ENCODE results near the gene AMPD2.
A peak's percentile ranks its signal among the peaks of the same experiment; 100 is the strongest.

Gene AMPD2

DNA sequence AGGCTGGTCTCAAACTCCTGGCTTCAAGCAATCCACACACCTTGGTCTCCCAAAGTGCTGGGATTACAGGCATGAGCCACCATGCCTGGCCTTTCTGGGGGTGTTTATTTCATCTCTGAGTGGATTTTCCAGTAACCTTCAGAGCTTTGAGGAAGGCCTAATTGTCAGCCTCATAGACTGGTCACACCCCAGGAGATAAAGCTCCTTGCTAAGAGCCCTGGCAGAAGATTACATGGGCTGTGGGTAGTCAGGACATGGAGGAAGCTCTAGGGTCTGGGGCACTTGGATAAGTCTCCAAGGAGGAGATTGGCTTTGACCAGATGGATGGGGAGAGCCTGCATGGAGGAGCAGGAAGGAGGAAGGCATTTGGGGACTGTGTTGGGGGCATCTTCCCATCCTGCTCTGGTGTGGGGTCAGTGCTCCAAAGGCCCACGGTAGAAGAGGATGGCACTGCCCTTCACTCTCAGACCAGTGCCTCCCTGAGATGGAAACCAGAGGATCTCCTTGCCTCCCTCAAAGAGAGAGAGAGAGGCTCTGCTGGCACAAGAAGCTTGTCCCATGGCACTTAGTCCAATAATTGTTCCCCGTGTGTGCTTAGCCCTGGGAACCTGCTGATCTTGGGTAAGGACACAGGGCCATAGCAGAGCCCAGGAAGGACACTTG, 21.6 kb downstream of the AMPD2 start:
- TF ChIP-seq ZFX (IDR thresholded peaks at IDR 0.05; ENCODE audit: borderline replicate concordance) = no peak
- TF ChIP-seq, protein P1, sequence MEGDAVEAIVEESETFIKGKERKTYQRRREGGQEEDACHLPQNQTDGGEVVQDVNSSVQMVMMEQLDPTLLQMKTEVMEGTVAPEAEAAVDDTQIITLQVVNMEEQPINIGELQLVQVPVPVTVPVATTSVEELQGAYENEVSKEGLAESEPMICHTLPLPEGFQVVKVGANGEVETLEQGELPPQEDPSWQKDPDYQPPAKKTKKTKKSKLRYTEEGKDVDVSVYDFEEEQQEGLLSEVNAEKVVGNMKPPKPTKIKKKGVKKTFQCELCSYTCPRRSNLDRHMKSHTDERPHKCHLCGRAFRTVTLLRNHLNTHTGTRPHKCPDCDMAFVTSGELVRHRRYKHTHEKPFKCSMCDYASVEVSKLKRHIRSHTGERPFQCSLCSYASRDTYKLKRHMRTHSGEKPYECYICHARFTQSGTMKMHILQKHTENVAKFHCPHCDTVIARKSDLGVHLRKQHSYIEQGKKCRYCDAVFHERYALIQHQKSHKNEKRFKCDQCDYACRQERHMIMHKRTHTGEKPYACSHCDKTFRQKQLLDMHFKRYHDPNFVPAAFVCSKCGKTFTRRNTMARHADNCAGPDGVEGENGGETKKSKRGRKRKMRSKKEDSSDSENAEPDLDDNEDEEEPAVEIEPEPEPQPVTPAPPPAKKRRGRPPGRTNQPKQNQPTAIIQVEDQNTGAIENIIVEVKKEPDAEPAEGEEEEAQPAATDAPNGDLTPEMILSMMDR (IDR thresholded peaks at IDR 0.05) = no peak

DNA sequence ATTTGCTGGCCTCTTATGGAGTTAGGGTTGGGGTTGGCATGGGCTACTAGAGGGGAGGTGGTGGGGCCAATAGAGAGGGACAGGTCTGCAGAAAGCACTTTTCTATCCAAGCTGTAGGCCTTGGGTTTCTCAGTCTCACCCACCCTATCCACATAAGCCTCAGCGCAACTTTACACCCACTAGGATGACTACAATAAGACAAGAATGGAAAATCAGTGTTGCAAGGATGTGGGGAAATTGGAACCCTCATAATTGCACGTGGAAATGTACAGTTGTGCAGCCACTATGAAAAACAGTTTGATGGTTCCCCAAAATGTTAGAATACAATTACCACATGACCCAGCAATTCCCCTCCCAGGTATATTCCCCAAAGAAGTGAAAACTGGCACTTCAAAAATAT, 22.2 kb downstream of the AMPD2 start:
- TF ChIP-seq, protein P1 (IDR thresholded peaks at IDR 0.05) = no peak
- no peak for TF ChIP-seq ZFX (IDR thresholded peaks at IDR 0.05; ENCODE audit: borderline replicate concordance)
- no peak overlapping the region for H3K27ac ChIP-seq

More for the DNA sequence above, 21.6 kb downstream of the AMPD2 start:
- no peak overlapping the region for H3K27ac ChIP-seq

DNA sequence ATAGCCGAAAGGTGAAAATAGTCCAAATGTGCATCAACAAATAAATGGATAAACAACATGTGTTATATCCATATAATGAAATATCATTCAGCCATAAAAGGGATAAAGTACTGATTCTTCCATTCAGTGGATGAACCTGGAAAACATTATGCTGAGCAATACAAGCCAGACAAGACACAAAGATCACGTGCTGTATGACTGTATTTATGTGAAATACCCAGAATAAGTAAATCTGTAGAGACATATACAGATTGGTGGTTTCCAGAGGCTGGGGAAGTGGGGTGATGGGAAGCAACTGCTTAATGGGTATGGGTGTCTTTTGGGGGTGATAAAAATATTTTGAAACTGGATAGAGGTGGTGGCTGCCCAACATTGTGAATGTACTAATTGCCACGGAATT, 23.0 kb downstream of the AMPD2 start:
- H3K27ac ChIP-seq = no peak overlapping the region
- no peak for TF ChIP-seq ZFX (IDR thresholded peaks at IDR 0.05; ENCODE audit: borderline replicate concordance)
- TF ChIP-seq, protein P1 (IDR thresholded peaks at IDR 0.05) = no peak

DNA sequence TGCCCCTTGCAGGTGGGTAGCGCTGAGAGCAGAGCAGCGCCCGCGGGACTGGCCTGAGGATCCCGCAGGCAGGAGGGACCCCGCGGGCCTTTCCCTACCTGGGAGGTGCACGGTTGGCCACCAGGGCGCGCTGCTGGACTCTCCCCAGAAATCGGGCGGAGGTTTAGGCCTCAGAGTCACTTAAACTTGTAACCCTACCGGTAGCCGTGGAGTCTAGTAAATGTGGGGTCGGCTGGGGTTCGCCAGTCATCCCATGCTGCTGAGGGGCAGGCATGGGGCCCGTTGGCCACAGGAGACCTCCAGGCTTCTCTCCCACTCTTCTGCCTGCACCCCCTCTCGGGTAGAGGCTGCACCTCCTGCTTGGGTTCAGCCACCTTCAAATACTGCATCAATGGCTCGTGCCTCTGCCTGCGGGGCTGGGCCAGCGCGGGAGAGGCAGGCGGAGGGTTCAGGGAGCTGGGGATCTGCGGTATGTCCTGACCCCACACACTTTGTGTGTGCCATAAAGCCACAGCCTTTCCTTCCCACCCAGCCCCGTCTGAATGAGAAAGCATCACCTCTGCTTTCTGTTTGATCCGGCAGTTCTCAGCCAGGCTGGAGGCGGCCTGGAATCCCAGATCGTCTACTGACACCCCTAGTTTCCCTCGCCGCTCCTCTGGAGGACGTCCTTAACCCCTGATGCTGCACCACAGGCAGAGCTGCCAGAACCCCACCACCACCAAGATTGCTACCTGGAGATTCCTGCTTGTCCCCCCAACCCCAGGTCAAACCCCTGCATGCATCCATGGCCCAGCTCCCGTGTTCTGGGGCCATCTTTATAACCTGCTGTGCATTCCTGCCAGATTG, 24.0 kb downstream of the AMPD2 start:
- no peak overlapping the region for H3K27ac ChIP-seq

DNA sequence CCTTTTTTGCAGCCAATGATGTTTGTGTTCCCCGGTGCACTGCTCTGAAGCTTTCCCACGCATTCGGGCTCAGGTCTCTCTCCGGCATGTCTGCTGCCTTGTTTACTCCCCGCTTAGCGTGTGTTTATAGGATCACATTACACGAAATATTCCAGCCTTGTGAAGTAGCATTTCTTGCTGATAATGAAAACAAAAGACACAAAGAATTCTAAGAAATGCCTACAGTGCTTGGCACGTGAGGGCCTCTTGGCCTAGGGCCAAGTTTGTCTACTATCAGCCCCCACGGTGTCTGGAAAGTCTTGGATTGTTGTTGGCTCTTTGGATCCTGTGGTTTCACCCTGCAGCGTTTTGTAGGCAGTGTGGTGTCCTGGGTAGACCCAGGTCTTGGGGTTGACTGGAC, 25.0 kb downstream of the AMPD2 start:
- no peak for TF ChIP-seq ZFX (IDR thresholded peaks at IDR 0.05; ENCODE audit: borderline replicate concordance)
- TF ChIP-seq, protein P1 (IDR thresholded peaks at IDR 0.05) = no peak
- no peak overlapping the region for H3K27ac ChIP-seq

More for the DNA sequence above, 24.0 kb downstream of the AMPD2 start:
- TF ChIP-seq, protein P1 (IDR thresholded peaks at IDR 0.05) = peak; percentile 91
- TF ChIP-seq ZFX (IDR thresholded peaks at IDR 0.05; ENCODE audit: borderline replicate concordance) = no peak

DNA sequence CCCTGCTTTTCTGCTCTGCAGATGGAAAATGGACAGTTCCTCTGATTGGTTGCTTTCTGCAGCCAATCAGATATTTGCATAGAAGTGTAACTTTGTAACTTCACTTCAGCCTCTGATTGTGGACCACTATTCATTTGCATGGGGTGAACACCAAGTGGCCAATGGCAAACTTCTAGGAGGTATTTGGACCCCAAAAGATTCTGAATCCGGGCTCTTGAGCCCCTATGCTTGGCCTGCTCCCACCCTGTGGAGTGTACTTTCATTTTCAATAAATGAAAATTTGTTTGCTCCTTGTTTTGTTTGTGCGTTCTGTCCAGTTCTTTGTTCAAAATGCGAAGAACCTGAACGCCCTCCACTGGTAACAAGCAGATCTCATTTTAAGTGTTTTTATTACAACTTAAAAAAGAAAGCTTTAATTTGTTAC, 29.9 kb downstream of the AMPD2 start:
- TF ChIP-seq ZFX (IDR thresholded peaks at IDR 0.05; ENCODE audit: borderline replicate concordance) = no peak
- TF ChIP-seq, protein P1 (IDR thresholded peaks at IDR 0.05) = peak; percentile 69
- H3K27ac ChIP-seq = no peak overlapping the region

DNA sequence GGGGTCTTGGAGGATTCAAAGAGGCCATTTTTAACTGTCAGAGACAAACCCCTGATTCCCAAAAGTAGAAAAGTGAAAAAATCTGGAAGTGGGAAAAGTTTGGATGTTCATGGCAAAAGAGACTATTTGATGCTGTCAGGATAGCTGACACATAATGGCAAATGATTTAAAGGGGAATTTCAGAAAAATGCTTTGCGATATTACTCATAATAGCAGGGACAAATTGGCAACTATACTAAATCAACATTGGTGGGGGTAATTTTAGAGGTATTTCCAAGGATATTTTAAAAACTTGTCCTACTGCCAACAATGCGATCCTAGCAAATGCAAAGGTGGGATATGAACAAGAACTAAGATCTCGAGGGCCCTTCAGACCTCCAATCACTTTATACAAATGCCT, 31.0 kb downstream of the AMPD2 start:
- TF ChIP-seq ZFX (IDR thresholded peaks at IDR 0.05; ENCODE audit: borderline replicate concordance) = no peak
- TF ChIP-seq, protein P1 (IDR thresholded peaks at IDR 0.05) = no peak
- H3K27ac ChIP-seq = no peak overlapping the region

Measured in 22Rv1 (cell line).